ENCODE data around the gene PXDC1. TPM values are rescaled to one million over a fixed set of nuclear protein-coding genes. Genes with fewer than 3 reads are reported as not detected.
A peak's percentile ranks its signal among the peaks of the same experiment; 100 is the strongest.

The PXDC1 gene
- total RNA-seq, 1 experiment from 2014 or later: 42.9 TPM

DNA sequence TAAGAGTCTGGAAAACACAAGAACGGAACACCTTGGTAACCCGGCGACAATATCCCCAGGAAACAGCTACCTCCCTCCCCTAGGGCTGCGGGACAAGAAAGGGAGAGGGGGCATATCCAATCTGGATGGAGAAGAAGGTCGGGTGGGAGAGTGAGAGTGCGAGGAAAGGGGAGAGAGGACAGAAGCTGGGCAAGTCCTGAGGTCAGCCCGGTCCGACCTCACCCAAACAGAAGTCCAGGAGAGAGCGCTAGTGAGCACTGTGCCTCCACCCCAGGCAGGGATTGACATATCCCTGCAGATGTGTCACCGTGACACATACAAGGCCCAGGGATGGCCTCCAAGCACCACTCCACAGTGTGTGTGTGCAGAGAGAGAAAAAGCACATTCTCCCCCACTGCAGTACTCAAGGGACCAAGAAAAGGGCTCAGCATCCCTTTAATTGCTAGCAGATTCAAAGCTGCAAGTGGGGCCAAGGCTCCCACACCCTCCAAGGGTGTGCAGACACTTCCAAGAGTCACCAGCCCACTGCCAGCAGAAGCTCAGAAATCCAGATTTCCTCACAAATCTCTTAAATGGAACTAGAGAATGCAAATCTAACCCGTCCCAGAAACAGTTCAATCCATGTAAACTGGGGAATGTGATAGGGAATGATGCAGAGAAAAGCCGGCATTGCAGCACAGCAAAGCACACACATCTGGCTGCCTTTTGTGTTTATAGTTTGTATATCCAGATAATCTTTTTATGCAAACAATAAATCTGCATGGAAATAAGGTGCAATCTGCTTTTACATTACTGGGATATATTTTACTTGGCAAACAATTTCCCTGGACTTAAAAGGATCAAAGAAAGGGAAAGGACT lies 3.1 kb downstream of the PXDC1 start:
- H3K4me1 Mint-ChIP-seq (ENCODE audit: low read depth, unreplicated experiment): peaks cover 15% of the 10 kb centered on the region
- Histone ChIP-seq H3K9me3 (no peaks in the 10 kb centered on the region), H3K36me3 (ENCODE audit: control insufficient read depth, insufficient read depth, low read length) (no peaks in the 10 kb centered on the region; the same call in none of the 2 replicates), H3K4me3 (ENCODE audit: low read depth, low read length) (no peak overlapping the region), H3K4me1 (peaks cover 13% of the 10 kb centered on the region), H3K27me3 (replicated peaks; ENCODE audit: control insufficient read depth, insufficient read depth, low read length) (no peaks in the 10 kb centered on the region)
- no TSS peak for BruUV-seq (replicated peaks)
- ChIA-PET POLR2A (interaction anchor here (0.5 kb wide), 1 partner anchor 334 kb away, joined by 8 read pairs; no protein-coding TSS in a partner anchor), CTCF (interaction anchor here (1.6 to 2.8 kb wide), 3 partner anchors 185 to 273 kb away, joined by 4 to 14 read pairs (median 7); a partner anchor contains a TSS)
- TF ChIP-seq, protein P1, sequence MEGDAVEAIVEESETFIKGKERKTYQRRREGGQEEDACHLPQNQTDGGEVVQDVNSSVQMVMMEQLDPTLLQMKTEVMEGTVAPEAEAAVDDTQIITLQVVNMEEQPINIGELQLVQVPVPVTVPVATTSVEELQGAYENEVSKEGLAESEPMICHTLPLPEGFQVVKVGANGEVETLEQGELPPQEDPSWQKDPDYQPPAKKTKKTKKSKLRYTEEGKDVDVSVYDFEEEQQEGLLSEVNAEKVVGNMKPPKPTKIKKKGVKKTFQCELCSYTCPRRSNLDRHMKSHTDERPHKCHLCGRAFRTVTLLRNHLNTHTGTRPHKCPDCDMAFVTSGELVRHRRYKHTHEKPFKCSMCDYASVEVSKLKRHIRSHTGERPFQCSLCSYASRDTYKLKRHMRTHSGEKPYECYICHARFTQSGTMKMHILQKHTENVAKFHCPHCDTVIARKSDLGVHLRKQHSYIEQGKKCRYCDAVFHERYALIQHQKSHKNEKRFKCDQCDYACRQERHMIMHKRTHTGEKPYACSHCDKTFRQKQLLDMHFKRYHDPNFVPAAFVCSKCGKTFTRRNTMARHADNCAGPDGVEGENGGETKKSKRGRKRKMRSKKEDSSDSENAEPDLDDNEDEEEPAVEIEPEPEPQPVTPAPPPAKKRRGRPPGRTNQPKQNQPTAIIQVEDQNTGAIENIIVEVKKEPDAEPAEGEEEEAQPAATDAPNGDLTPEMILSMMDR (IDR thresholded peaks at IDR 0.05; ENCODE audit: insufficient read depth in 1 of 2, low read depth in 1 of 2, low read length in 1 of 2, severe bottlenecking in 1 of 2, unreplicated experiment in 1 of 2): peak; percentile 40 to 51
- H3K4me3 Mint-ChIP-seq (ENCODE audit: unreplicated experiment): peak overlapping the region; percentile 43
- peaks cover 18% of the 10 kb centered on the region for H3K36me3 Mint-ChIP-seq (ENCODE audit: insufficient read depth, unreplicated experiment)
- peak overlapping the region; percentile 54 for H3K27ac Mint-ChIP-seq (ENCODE audit: unreplicated experiment)
- DNase-seq: peak; percentile 59 to 64
- intact Hi-C loops (cut with micrococcal nuclease; ENCODE audit: unreplicated experiment): no loop called here
- H3K9me3 Mint-ChIP-seq (ENCODE audit: unreplicated experiment): no peaks in the 10 kb centered on the region
- H3K27me3 Mint-ChIP-seq (ENCODE audit: insufficient read depth, unreplicated experiment): no peaks in the 10 kb centered on the region

DNA sequence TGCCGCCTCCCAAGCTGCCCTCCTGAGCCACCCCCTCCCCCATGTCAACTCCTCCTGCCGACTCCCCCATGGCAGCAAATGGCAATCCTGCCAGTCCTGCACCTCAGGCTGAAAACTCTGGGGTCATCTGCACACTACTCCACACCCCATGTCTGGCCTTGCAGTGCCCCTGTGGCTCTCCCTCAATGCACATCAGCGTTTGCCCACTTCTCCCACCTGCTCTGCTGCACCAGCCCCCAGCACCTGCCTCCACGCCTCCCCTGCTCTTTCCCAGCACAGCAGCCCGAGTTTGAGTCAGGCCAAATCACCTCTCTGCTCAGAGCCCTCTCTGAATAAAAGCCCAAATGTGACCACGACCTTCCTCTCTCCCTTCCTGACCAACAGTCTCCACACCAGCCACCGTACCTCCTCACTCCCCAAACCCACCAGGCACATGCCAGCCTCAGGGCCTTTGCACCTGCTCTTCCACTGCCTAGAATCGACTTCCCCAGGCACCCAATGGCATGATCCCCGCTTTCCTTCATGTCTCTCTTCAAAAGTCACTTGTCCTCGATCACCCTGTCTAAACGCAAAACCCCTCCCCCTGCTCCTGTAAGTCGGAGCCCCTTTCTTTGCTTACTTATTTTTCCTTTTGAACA lies 4.3 kb downstream of the PXDC1 start:
- Histone ChIP-seq H3K36me3 (ENCODE audit: control insufficient read depth, insufficient read depth, low read length) (no peaks in the 10 kb centered on the region; the same call in none of the 2 replicates), H3K4me1 (peaks cover 18% of the 10 kb centered on the region), H3K27me3 (replicated peaks; ENCODE audit: control insufficient read depth, insufficient read depth, low read length) (no peaks in the 10 kb centered on the region), H3K4me3 (ENCODE audit: low read depth, low read length) (no peak overlapping the region), H3K9me3 (no peaks in the 10 kb centered on the region)
- DNase-seq: no peak
- POLR2A ChIA-PET: no interaction called here
- intact Hi-C loops (cut with micrococcal nuclease; ENCODE audit: unreplicated experiment): no loop called here
- H3K27ac Mint-ChIP-seq (ENCODE audit: unreplicated experiment): no peak overlapping the region
- no TSS peak for BruUV-seq (replicated peaks)
- H3K9me3 Mint-ChIP-seq (ENCODE audit: unreplicated experiment): no peaks in the 10 kb centered on the region
- CTCF ChIA-PET: no interaction called here
- no peaks in the 10 kb centered on the region for H3K27me3 Mint-ChIP-seq (ENCODE audit: insufficient read depth, unreplicated experiment)
- peaks cover 21% of the 10 kb centered on the region for H3K4me1 Mint-ChIP-seq (ENCODE audit: low read depth, unreplicated experiment)
- TF ChIP-seq, protein P1 (IDR thresholded peaks at IDR 0.05; ENCODE audit: insufficient read depth in 1 of 2, low read depth in 1 of 2, low read length in 1 of 2, severe bottlenecking in 1 of 2, unreplicated experiment in 1 of 2): no peak
- no peak overlapping the region for H3K4me3 Mint-ChIP-seq (ENCODE audit: unreplicated experiment)
- H3K36me3 Mint-ChIP-seq (ENCODE audit: insufficient read depth, unreplicated experiment): peaks cover 28% of the 10 kb centered on the region

DNA sequence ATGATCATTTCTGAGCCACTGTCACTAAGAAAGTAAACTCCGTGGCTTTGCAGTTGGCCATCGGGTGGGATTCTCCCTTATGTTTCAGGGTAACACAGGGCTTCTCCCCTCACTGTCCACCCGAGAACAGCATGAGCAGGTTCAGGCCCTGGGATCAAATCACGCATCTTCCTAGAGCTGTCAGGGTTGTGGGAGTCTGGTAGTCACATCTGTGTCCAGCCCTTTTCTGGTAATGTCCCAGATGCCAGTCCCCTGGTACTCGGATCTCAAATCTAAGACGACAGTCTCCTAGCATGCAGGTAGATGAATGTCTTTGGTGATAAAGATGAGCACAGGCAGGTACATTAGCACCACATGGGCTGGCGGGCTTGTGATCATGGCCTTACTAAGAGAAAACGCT lies 4.8 kb downstream of the PXDC1 start:
- Mint-ChIP-seq H3K4me3 (ENCODE audit: unreplicated experiment) (no peak overlapping the region), H3K27me3 (ENCODE audit: insufficient read depth, unreplicated experiment) (no peaks in the 10 kb centered on the region), H3K9me3 (ENCODE audit: unreplicated experiment) (no peaks in the 10 kb centered on the region), H3K27ac (ENCODE audit: unreplicated experiment) (no peak overlapping the region), H3K36me3 (ENCODE audit: insufficient read depth, unreplicated experiment) (peaks cover 33% of the 10 kb centered on the region), H3K4me1 (ENCODE audit: low read depth, unreplicated experiment) (peaks cover 21% of the 10 kb centered on the region)
- intact Hi-C loops (cut with micrococcal nuclease; ENCODE audit: unreplicated experiment): no loop called here
- no peaks in the 10 kb centered on the region for H3K27me3 ChIP-seq (replicated peaks; ENCODE audit: control insufficient read depth, insufficient read depth, low read length)
- no peaks in the 10 kb centered on the region for H3K9me3 ChIP-seq
- TF ChIP-seq, protein P1 (IDR thresholded peaks at IDR 0.05; ENCODE audit: insufficient read depth in 1 of 2, low read depth in 1 of 2, low read length in 1 of 2, severe bottlenecking in 1 of 2, unreplicated experiment in 1 of 2): no peak
- H3K4me1 ChIP-seq: peaks cover 21% of the 10 kb centered on the region
- BruUV-seq (replicated peaks): no TSS peak
- H3K4me3 ChIP-seq (ENCODE audit: low read depth, low read length): no peak overlapping the region
- no peak for DNase-seq
- H3K36me3 ChIP-seq (ENCODE audit: control insufficient read depth, insufficient read depth, low read length): no peaks in the 10 kb centered on the region; the same call in none of the 2 replicates
- CTCF ChIA-PET: interaction anchor here (1.5 kb wide), 1 partner anchor 186 kb away, joined by 4 read pairs; no protein-coding TSS in a partner anchor
- POLR2A ChIA-PET: no interaction called here
